ENCODE measurements around the gene ANKRD28. TPM values are rescaled to one million over a fixed set of nuclear protein-coding genes. Genes with fewer than 3 reads are reported as not detected.
A peak's percentile ranks its signal among the peaks of the same experiment; 100 is the strongest.

The ANKRD28 gene
- polyA plus RNA-seq, 1 of the 3 experiments (the other 2 are of a cell fraction), result 74.8 TPM

- peak; percentile 57 for TF ChIP-seq PBX3 (IDR thresholded peaks at IDR 0.05)
- TF ChIP-seq MAX (IDR thresholded peaks at IDR 0.05; ENCODE audit: low read depth), result no peak
- TF ChIP-seq USF2 (IDR thresholded peaks at IDR 0.05; ENCODE audit: borderline replicate concordance, low read depth, low read length), result no peak
- TF ChIP-seq MXI1 (IDR thresholded peaks at IDR 0.05; ENCODE audit: low read depth, low read length), result no peak
- TF ChIP-seq RCOR1 (IDR thresholded peaks at IDR 0.05; ENCODE audit: low read length), result no peak
- TF ChIP-seq GATA2 (CRISPR knock-in tag; IDR thresholded peaks at IDR 0.05), result no peak
- no peak for TF ChIP-seq REST (IDR thresholded peaks at IDR 0.05; ENCODE audit: low read depth, low read length)
- TF ChIP-seq TCF12 (IDR thresholded peaks at IDR 0.05), result peak; percentile 78
- 0 out of 2 replicates have a peak, but pooled peaks have one; percentile 36 for TF ChIP-seq RXRA (IDR thresholded peaks at IDR 0.05; ENCODE audit: borderline replicate concordance, low read depth)
- no peak for TF ChIP-seq EZH2phosphoT487 (IDR thresholded peaks at IDR 0.05; ENCODE audit: borderline replicate concordance, low read depth)
- TF ChIP-seq SMC3 (IDR thresholded peaks at IDR 0.05; ENCODE audit: low read depth, low read length), result no peak
- peak in 1 of 2 experiments; percentile 77; a peak in 1 of 4 replicates for TF ChIP-seq EP300 (IDR thresholded peaks at IDR 0.05; ENCODE audit: borderline replicate concordance in 1 of 2, low read depth in 1 of 2, low read length in 1 of 2)
- TF ChIP-seq USF1 (IDR thresholded peaks at IDR 0.05; ENCODE audit: borderline replicate concordance, low read depth), result no peak
- TF ChIP-seq YY1 (IDR thresholded peaks at IDR 0.05; ENCODE audit: low read depth), result no peak
- TF ChIP-seq POLR2AphosphoS5 (IDR thresholded peaks at IDR 0.05; ENCODE audit: low read depth, low read length), result peak; percentile 25; the same call in 1 of the 2 replicates
- TF ChIP-seq ZBTB33 (IDR thresholded peaks at IDR 0.05; ENCODE audit: borderline replicate concordance, low read depth), result no peak
- TF ChIP-seq NRF1 (IDR thresholded peaks at IDR 0.05; ENCODE audit: low read depth, low read length), result no peak
- TF ChIP-seq MEF2A (IDR thresholded peaks at IDR 0.05; ENCODE audit: borderline replicate concordance, low read depth), result peak; percentile 56; the same call in 1 of the 2 replicates
Observed at GRCh38 chr3:15783361-15783969, 14.3 kb downstream of the ANKRD28 start (continued).

All from SK-N-SH (cell line).